ENCODE data around the gene PAM16.

The PAM16 gene

DNA sequence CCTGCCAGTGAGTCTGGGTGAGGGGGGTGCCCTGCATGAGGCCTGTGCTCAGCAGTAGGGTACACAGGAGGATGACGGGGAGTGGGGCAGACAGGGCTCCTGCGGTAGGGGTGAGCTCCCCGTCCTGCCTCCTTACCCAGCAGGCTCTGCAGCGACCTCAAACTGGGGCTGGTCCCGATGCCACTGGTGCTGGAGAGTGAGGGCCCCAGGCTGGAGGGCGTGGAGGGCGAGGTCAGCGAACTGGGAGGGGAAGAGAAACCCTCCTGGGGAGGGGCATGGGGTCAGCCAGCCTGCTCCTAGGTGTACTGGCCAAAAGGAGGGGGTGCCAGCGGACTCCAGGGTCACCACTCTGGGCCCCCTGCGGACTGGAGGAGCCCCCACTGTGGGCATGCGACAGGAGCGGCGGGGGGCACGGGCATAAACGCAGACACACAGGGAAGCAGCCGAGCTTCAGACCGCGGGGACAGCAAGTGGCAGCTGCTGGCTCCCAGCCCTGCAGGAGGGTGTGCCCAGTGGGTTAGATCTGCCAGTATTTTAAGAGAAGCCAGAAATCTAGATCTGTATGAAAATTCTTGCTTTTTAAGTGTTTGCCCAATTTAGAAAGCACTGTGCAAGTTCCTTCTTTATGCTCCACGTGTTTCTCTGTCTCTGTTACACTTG is 11.5 kb upstream of the PAM16 start:
- no peak overlapping the region for H3K4me3 ChIP-seq (ENCODE audit: low read length)
- TF ChIP-seq, protein P1, sequence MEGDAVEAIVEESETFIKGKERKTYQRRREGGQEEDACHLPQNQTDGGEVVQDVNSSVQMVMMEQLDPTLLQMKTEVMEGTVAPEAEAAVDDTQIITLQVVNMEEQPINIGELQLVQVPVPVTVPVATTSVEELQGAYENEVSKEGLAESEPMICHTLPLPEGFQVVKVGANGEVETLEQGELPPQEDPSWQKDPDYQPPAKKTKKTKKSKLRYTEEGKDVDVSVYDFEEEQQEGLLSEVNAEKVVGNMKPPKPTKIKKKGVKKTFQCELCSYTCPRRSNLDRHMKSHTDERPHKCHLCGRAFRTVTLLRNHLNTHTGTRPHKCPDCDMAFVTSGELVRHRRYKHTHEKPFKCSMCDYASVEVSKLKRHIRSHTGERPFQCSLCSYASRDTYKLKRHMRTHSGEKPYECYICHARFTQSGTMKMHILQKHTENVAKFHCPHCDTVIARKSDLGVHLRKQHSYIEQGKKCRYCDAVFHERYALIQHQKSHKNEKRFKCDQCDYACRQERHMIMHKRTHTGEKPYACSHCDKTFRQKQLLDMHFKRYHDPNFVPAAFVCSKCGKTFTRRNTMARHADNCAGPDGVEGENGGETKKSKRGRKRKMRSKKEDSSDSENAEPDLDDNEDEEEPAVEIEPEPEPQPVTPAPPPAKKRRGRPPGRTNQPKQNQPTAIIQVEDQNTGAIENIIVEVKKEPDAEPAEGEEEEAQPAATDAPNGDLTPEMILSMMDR (IDR thresholded peaks at IDR 0.05; ENCODE audit: insufficient read depth, low read depth, low read length, missing control alignments), result no peak
- no peak for DNase-seq (ENCODE audit: low read depth)

DNA sequence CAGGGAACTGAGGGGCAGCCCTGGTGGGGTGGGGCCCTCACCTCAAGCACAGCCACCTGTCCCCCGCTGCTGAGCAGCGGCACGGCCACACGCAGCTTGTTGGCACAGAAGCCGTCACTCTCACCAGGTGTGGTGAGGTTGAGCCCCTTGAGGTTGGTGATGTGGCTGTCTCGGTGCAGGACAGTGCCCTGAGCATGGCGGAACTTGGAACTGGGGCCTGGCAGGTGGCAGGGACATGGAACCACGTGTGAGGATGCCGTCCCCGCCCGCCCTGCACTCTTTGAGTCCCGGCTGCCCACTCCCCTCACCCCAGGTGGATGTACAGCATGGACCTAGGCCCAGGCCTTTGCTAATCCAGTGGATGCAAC is 10.8 kb upstream of the PAM16 start:
- TF ChIP-seq, protein P1 (IDR thresholded peaks at IDR 0.05; ENCODE audit: insufficient read depth, low read depth, low read length, missing control alignments), result no peak
- no peak overlapping the region for H3K4me3 ChIP-seq (ENCODE audit: low read length)
- DNase-seq (ENCODE audit: low read depth), result no peak

DNA sequence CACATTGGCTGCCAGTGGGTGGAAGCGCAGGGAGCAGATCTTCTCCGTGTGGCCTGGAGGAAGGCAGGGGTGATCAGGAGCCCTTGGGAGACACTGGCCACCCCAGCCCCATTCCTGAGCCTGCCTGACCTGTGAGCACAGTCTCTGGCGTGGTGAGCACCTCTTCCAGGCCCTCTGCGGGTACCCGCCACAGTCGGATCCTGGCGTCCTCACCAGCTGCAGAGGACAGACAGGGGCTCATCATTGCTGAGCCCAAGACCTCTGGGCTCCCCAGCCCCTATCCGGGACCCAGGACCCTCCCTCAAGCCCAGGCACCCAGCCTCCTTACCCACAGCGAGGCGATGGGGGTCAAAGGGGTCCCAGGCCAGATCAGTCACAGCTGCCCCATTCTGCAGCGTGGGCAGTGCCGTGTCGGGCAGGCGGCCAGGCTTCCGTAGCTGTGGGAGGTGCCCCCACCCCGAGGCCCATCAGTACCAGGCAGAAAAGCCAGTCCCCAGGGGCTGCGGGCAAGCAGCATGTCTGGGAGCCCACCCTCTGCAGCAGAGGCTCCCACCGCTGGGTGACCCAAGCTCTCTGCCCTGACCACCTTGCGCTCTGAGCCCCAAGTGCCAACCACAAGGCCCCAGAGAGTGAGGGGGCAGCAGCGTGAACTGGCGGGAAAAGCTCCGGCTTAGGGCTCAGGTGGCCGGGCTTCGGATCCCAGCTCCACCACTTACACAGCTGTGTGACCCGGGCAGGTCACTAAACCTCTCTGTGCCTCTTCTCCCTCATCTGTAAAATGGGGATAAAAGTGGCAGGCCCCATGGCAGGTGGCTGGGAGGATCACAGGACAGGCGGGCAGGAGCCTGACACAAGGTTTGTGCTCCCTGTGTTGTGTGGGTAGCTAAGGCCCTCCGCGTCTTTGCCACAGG is 10.2 kb upstream of the PAM16 start:
- TF ChIP-seq, protein P1 (IDR thresholded peaks at IDR 0.05; ENCODE audit: insufficient read depth, low read depth, low read length, missing control alignments), result no peak
- H3K4me3 ChIP-seq (ENCODE audit: low read length), result no peak overlapping the region
- no peak for DNase-seq (ENCODE audit: low read depth)

DNA sequence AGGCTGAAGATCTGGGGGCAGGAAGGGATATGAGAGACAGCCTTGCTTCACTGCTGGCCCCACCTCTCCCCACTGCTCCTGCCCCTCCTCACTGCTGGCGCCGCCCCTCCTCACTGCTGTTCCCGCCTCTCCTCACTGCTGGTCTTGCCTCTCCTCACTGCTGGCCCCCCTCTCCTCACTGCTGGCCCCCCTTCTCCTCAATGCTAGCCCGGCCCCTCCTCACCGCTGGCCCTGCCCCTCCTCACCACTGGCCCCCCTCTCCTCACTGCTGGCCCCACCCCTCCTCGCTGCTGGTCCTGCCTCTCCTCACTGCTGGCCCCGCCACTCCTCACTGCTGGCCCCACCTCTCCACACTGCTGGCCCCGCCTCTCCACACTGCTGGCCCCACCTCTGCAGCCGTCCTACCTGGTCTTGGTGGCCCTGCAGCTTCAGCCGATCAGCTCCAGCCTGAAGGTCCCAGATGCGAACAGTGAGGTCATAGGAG is 9.5 kb upstream of the PAM16 start:
- TF ChIP-seq, protein P1 (IDR thresholded peaks at IDR 0.05; ENCODE audit: insufficient read depth, low read depth, low read length, missing control alignments), result no peak
- DNase-seq (ENCODE audit: low read depth), result no peak
- H3K4me3 ChIP-seq (ENCODE audit: low read length), result no peak overlapping the region

DNA sequence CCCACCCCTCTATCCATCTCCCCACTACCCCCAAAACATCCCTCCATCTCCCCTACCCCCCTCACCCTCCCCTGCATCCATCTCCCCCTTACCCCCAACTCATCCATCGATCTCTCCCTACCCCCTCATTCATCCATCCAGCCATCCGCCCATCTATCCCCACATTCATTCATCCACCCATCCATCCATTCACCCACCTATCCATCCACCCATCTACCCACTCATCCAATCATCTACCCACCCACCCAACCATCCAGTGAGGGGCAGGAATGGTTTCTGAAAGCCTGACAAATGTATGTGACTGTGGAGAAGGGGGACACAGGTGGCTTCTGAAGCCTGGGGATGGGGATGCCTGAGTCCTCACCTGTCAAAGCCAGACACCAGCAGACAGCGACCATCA is 8.8 kb upstream of the PAM16 start:
- TF ChIP-seq, protein P1 (IDR thresholded peaks at IDR 0.05; ENCODE audit: insufficient read depth, low read depth, low read length, missing control alignments), result no peak
- no peak for DNase-seq (ENCODE audit: low read depth)
- H3K4me3 ChIP-seq (ENCODE audit: low read length), result no peak overlapping the region

DNA sequence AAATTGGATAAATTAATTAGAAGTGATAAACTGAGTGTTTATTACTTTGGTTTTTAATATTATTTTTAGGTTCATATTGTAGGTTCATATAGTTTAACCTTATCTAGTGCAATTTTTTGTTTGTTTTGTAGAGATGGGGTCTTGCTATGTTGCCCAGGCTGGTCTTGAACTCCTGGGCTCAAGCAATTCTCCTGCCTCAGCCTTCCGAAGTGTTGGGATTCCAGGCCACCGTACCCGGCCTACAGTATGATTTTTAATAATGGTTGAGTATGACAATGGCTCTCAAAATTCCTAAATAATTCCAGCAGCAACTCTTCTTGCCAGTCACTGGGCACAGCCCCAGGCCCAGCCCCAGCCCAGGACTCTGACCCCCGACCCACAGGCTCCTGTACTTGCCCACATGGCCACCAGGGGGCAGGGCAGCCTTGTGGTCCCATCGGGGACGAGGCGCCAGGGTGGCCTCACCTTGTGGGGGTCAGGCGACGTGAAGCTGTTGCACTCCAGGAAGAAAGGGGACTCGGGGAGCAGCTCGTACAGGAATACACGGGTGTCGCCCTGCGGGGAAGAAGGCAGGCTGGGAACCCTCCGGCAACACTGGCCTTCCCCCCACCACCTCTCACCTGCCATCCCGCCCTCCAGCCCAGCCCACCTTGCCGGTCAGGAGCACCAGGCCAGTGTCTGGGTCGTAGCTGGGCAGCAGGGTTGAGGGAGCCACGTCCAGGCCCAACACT is 7.9 kb upstream of the PAM16 start:
- TF ChIP-seq, protein P1 (IDR thresholded peaks at IDR 0.05; ENCODE audit: insufficient read depth, low read depth, low read length, missing control alignments), result peak; percentile 88
- H3K4me3 ChIP-seq (ENCODE audit: low read length), result no peak overlapping the region
- no peak for DNase-seq (ENCODE audit: low read depth)

Data from epithelial cell of esophagus (primary cell).